Urinary bladder (tissue), 4 donors: ENCODE data around the gene KIF21A. TPM values are rescaled to one million over a fixed set of nuclear protein-coding genes. Genes with fewer than 3 reads are reported as not detected.

Experiments used
- DNase-seq: peaks from one replicate; pipeline ENCODE4 v3.0.0-alpha.2; 2015; ENCODE audit errors: extremely low spot score
- H3K27ac ChIP-seq: one replicate; pipeline ENCODE4 v1.5.1; 2013; ENCODE audit warnings: low read depth, mild to moderate bottlenecking, moderate library complexity
- H3K36me3 ChIP-seq: one replicate; pipeline ENCODE4 v1.6.1; 2013; ENCODE audit warnings: mild to moderate bottlenecking, moderate library complexity; ENCODE audit not compliant: insufficient read depth
- H3K4me1 ChIP-seq: one replicate; pipeline ENCODE4 v1.6.1; 2013; ENCODE audit warnings: mild to moderate bottlenecking, moderate library complexity; ENCODE audit not compliant: insufficient read depth
- H3K4me3 ChIP-seq: one replicate; pipeline ENCODE4 v1.5.1; 2013; ENCODE audit warnings: low read depth, low read length
- WGBS: extraction: QIAGEN DNeasy Blood & Tissue Kit; methylation state at CpG from one replicate; pipeline ENCODE4 v1.1.7; 2013; 5-methylcytosine and 5-hydroxymethylcytosine counted together
- polyA plus RNA-seq: library from polyadenylated mRNA; stranded (reverse); fragments of 200-250 nt; gene quantifications from one replicate; pipeline ENCODE4 v1.2.3, GENCODE V29; 2013
- total RNA-seq: library from RNA; depleted of rRNA; stranded (reverse); fragments of >200 nt; gene quantifications from one replicate; pipeline ENCODE4 v1.2.3, GENCODE V29; 2014
- donor health status: healthy with polysubstance abuse.
- donor health status: healthy.

Gene KIF21A
- total and polyA plus RNA-seq, 2 donors = 10.2 to 56.3 TPM

DNA sequence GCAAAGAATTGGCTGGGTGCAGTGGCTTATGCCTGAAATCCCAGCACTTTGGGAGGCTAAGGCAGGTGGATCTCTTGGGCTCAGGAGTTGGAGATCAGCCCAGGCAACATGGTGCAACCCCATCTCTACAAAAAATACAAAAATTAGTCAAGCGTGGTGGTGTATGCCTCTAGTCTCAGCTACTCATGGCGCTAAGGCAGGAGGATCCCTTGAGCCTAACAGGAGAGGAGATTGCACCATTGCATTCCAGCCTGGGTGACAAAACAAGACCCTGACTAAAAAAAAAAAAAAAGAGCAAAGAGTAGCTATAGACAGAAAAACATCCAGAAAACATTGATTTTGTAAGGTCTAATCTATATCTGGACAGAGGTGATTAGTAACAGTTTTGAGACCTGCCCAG, 25.0 kb downstream of the KIF21A start:
- WGBS = 96% methylated on average over 2 of the region's 2 CpGs
- no peak overlapping the region for H3K4me3 ChIP-seq
- no peak overlapping the region for H3K27ac ChIP-seq
- DNase-seq = no peak
- no peaks in the 10 kb centered on the region for H3K4me1 ChIP-seq
- H3K36me3 ChIP-seq = no peaks in the 10 kb centered on the region

DNA sequence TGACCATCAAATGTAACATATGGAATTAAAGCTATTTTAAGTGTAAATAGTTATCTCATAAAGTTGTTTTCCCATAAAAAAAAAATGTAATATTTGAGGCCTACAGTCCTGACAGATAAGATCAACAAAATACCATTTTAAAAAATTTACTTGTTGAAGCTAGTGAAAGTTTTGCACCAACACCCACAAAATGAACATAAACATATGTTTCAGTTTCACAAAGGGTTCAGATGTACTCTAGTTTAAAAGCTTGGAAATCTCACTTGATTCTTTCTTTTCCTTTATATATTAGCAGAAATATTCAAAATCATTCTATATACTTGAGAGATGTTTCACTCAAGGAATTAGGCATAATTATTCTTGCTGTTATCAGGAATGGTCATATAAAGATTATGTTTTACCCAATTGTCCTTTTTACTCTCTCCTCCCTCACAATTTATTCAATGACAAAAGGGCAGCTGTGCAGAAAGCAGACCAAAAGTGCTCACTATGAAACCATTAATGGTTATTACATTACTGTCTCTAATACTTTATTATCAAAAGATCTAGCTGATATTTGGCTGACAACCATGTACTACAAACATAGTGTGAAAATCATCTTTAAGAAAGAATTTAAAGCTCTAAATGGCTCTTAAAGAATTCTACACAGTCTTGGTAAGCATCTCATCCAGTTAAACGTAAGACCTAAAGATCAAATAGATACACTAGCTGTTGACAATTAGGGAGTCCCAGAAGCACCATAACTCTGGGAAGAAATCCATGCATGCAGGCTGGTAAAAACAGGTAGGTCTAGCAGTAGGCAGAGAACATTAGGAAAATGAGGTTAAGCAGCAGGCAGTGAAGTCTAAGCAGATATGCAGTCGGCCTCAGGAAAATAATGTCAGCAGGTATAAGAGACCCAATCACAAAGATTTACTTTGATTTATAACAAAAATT, 28.8 kb downstream of the KIF21A start:
- Histone ChIP-seq H3K36me3 (no peaks in the 10 kb centered on the region), H3K4me3 (no peak overlapping the region), H3K27ac (no peak overlapping the region), H3K4me1 (no peaks in the 10 kb centered on the region)
- WGBS = 59% methylated on average over 2 of the region's 2 CpGs
- DNase-seq = no peak

DNA sequence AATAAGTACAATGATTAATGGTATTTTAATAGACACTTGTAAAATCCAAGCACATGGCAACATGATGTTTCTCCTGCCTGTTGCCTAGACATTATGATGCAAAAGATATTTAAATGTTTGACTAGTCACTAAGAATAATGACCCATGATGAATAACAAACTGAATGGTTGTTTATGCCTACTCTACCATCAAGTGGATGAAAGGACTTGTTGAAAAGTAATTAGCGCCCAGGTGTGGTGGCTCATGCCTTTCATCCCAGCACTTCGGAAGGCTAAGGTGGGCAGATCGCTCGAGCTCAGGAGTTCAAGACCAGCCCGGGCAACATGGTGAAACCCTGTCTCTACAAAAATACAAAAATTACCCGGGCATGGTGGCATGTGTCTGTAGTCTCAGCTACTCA, 30.7 kb downstream of the KIF21A start:
- Histone ChIP-seq H3K27ac (no peak overlapping the region), H3K4me3 (no peak overlapping the region), H3K36me3 (no peaks in the 10 kb centered on the region), H3K4me1 (no peaks in the 10 kb centered on the region)
- DNase-seq = no peak
- WGBS = 78% methylated on average over 6 of the region's 6 CpGs

DNA sequence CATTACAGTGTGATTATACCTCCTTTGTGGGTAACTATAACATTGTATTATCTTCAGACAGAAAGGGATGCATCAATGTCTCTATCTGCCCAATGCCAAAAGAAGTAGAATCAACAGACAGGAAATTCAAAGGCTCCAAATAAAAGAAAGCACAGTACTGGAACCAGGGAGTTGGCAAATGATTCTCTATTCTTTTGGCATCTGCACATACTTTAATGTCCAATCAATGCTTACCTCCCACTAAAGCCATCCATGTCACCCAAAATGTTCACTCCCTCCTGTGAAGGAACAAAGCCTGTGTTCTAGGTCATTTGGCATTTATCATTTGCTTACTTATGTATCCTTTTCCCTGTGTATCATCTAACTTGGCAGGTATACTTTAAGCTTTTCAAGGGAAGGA, 36.7 kb downstream of the KIF21A start:
- Histone ChIP-seq H3K4me3 (no peak overlapping the region), H3K36me3 (no peaks in the 10 kb centered on the region), H3K27ac (no peak overlapping the region), H3K4me1 (no peaks in the 10 kb centered on the region)
- DNase-seq = no peak

DNA sequence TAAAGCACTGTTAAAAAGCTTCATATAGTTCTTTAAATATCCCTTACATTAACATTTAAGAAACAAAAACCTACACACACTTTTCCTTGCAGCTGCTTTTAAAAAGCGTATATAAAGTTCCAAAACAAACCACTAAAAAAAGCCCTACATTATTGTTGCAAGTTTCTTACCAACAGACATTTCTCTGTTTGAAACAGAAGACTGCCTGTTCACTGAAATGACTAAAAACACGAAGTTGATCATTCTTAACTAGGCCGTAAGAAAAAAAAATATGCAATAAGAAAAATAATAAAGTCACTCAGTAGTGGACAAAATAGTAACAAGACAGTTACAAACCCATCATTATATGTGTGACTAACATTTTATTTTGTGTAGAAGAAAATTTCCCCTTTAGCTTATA, 37.3 kb downstream of the KIF21A start:
- Histone ChIP-seq H3K27ac (no peak overlapping the region), H3K36me3 (no peaks in the 10 kb centered on the region), H3K4me3 (no peak overlapping the region), H3K4me1 (no peaks in the 10 kb centered on the region)
- 76% methylated on average over 3 of the region's 3 CpGs for WGBS
- no peak for DNase-seq

DNA sequence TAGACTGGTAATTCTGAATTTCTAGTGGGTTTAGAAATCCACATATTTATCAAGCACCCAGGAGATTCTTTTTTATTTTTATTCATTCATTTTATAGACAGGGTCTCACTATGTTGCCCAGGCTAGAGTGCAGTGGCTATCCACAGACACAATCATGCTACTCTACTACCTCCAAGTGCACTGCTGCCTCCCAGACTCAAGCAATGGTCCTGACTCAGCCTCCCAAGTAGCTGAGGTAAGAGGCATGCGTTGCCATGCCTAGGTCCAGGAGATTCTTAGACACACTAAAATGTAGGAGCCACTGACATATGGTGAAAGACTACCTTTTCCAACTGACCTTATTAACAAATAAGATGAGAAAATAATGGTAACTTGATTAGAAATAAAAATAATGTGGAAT, 38.9 kb downstream of the KIF21A start:
- H3K4me3 ChIP-seq = no peak overlapping the region
- no peaks in the 10 kb centered on the region for H3K4me1 ChIP-seq
- DNase-seq = no peak
- no peak overlapping the region for H3K27ac ChIP-seq
- 91% methylated on average over 1 of the region's 1 CpG for WGBS
- H3K36me3 ChIP-seq = no peaks in the 10 kb centered on the region

DNA sequence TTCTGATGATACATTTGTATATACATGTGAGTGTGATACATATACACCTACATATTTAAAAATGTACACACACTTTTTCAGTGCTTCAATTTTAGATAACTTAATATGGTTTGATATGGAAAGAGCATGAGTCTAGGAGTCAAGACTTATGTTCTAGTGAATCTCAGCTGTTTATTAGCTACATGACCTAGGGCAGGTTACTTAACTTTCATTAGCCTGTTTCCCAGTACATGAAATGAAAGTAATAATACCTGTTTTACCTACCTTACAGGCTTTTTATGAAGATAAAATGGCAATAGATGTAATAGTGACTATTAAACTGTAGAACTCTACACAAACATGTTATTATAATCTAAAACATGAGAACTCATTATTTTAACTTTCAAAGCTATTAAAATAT, 39.5 kb downstream of the KIF21A start:
- Histone ChIP-seq H3K4me3 (no peak overlapping the region), H3K27ac (no peak overlapping the region), H3K36me3 (no peaks in the 10 kb centered on the region), H3K4me1 (no peaks in the 10 kb centered on the region)
- no peak for DNase-seq

DNA sequence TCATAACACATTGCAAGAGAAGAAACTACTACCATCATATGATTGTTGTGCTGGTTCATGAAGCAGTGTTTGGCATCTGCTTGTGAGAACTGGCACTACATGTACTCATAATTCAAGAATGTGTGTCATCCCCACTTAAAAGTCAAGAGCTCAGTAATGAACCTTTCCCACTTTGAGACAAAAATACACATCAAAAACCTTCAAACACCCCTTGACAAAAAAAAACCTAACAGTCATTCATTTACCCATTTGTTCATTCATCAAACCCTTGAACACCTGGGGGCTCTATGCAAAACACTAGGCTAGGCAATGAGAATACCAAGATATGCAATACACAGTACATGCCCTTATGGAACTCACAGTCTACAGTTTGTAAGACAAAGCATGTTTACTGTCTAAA, 40.0 kb downstream of the KIF21A start:
- H3K4me1 ChIP-seq = no peaks in the 10 kb centered on the region
- H3K36me3 ChIP-seq = no peaks in the 10 kb centered on the region
- DNase-seq = no peak
- H3K27ac ChIP-seq = no peak overlapping the region
- no peak overlapping the region for H3K4me3 ChIP-seq

DNA sequence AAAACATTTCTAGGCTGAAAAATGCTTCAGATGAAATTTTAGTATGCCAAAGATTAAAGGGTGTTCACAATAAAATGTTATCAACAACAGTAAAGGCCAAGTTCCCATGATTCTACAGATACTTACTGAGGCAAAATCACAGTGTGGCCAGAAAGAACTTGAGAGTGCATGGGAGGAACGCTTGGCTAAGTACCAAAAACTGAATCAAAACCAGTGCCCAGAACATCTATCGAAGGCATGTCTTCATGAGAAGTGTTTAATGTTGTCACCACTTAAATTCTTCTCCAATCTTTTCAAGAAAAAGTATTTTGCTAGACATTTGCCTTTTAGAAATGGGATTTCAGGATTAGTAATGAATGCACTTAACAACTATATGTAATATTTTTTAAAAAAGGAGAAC, 41.5 kb downstream of the KIF21A start:
- 46% methylated on average over 2 of the region's 2 CpGs for WGBS
- no peaks in the 10 kb centered on the region for H3K4me1 ChIP-seq

DNA sequence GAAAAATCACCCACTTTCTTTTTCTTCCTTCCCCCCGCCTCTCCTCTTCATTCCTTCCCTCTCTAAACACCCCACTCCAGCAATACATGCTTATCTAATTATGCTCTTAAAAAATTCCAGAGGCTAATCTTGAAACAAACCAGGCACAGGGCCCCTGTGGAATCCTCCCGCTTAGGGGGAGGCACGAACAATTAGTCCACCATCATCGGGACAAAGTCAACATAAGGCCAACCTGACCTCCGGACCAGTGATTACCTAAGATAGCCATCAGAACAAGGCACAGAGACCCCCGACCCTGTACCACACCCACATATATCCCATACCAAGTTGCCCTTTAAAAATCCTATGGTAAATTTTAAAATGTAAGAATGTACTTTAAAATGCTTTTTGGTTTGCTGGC, 47.1 kb downstream of the KIF21A start:
- WGBS = 44% methylated on average over 6 of the region's 6 CpGs

More for the DNA sequence above, 41.5 kb downstream of the KIF21A start:
- no peak for DNase-seq
- H3K36me3 ChIP-seq = no peaks in the 10 kb centered on the region
- no peak overlapping the region for H3K27ac ChIP-seq
- no peak overlapping the region for H3K4me3 ChIP-seq

DNA sequence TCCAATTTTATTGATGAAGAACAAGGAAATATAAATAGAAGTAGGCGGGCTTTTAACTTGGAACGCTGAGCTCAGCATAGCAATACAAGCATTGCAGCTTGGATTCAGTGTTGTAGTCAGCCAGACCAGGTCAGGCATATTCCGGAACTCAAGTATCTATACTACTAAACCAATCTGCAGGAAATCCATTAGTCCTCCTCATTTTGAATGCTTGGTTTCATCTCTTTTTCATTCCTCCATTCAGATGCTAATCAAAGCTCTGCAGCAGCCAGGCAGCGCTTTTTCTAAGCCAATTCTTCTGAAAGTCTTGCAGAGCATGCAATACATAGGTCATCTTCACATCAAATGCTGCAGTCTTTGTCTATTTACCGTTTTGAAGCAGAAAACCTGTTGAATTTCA, 49.0 kb downstream of the KIF21A start:
- 49% methylated on average over 5 of the region's 5 CpGs for WGBS
- DNase-seq = no peak
- Histone ChIP-seq H3K27ac (no peak overlapping the region), H3K36me3 (no peaks in the 10 kb centered on the region), H3K4me1 (no peaks in the 10 kb centered on the region), H3K4me3 (no peak overlapping the region)

More for the DNA sequence above, 47.1 kb downstream of the KIF21A start:
- no peak overlapping the region for H3K4me3 ChIP-seq
- H3K36me3 ChIP-seq = no peaks in the 10 kb centered on the region
- DNase-seq = no peak
- H3K4me1 ChIP-seq = no peaks in the 10 kb centered on the region
- no peak overlapping the region for H3K27ac ChIP-seq

DNA sequence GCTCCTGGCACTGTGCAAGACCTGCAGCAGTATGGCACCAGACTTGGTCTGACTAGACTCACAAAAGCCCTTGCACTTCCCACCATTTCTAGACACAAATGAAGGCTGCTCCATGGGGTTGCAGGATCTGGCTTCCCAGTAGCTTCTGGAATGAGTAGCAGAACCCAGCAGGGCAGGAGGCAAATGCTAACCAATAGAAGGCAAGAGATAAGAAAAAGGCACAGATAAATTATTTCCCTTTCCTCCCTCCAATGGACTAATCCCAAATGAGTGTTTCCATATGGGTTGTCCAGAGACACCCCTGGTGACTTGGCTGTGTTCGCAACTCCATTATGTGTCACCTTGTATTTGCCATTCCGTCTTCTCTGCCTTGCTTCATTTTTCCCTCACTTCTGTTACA, 49.7 kb downstream of the KIF21A start:
- Histone ChIP-seq H3K4me1 (no peaks in the 10 kb centered on the region), H3K27ac (no peak overlapping the region), H3K4me3 (no peak overlapping the region), H3K36me3 (no peaks in the 10 kb centered on the region)
- 64% methylated on average over 2 of the region's 2 CpGs for WGBS
- no peak for DNase-seq

DNA sequence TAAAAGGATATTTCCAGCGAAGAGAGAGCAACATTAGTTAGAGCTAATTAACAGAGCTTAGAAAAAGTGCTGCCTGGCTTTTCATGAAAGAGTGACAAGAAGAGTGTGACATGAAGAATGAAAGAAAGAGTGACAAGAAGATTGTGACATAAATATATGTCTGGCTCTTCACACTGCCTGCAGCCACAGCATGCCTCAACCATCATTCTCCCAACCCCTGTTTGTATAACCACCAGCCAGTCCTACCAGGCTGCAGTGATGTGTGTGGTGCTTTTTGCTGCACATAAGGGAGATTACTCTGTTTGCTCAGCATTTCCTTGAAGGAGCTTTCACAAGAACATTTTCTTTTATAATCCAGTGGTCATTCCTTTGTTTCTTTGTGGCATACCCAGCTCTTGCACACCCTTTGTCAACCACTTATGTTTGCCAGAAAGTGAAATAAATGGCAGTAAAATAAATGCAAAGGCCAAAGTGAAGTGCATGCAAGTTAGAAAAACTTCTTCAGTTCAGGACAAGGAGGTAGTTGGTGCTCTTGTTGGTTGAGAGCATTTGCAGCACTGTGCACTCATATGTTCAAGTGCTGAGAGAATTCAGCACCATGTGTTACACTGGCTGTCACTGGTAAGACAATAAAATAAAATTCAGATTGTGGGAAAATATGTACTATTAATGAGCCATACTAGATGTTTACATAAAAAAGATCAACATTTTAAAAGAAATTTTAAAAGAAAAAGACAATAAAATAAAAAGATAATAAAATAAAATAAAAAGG, 50.6 kb downstream of the KIF21A start:
- no peak for DNase-seq
- 76% methylated on average over 1 of the region's 1 CpG for WGBS
- no peaks in the 10 kb centered on the region for H3K36me3 ChIP-seq
- no peak overlapping the region for H3K27ac ChIP-seq
- no peak overlapping the region for H3K4me3 ChIP-seq
- H3K4me1 ChIP-seq = no peaks in the 10 kb centered on the region

DNA sequence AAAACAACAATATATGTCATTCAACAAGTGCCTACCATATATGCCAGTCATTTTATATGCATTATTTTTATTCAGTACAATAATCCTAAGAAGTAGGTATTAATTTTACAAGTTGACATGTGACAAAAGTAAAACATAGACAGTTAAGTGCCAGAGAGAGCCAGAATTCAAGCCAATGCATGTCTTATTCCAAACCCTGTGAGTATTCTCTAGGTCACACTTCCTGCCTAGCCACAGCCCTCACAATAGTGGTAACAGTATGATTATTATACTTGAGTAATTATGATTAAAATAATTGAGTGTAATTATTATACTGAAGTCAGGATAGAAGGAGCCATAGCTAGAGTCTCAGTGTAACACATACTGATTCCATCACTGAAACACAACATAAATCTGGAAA, 52.2 kb downstream of the KIF21A start:
- no peak overlapping the region for H3K4me3 ChIP-seq
- H3K36me3 ChIP-seq = no peaks in the 10 kb centered on the region
- no peak overlapping the region for H3K27ac ChIP-seq
- no peaks in the 10 kb centered on the region for H3K4me1 ChIP-seq
- DNase-seq = no peak
